Lower leg skin (tissue), 4 donors: ENCODE data around the gene GPC6. TPM values are rescaled to one million over a fixed set of nuclear protein-coding genes. Genes with fewer than 3 reads are reported as not detected.
A peak's percentile ranks its signal among the peaks of the same experiment; 100 is the strongest.

Source experiments
- DNase-seq, 2 donors: peaks; one replicate each; pipeline ENCODE4 v3.0.0-alpha.2; 2019; ENCODE audit warnings: low spot score in 2 of 2
- H3K4me3 ChIP-seq: fragments of 200-600 bp; sonication (generic); 2 replicates; pipeline ENCODE4 v1.5.1; 2017; ENCODE audit warnings: mild to moderate bottlenecking, low read depth; ENCODE audit not compliant: poor library complexity, severe bottlenecking
- CTCF ChIP-seq, 3 donors: fragments of 450-650 bp; IDR thresholded peaks; one replicate each; pipeline ENCODE4 v1.5.1; 2016; ENCODE audit warnings: antibody characterized with exemption in 3 of 3, mild to moderate bottlenecking in 3 of 3, moderate library complexity in 2 of 3
- POLR2A ChIP-seq, 2 donors: fragments of 450-650 bp; IDR thresholded peaks; one replicate each; pipeline ENCODE4 v1.6.1; 2016 to 2017; ENCODE audit warnings: antibody characterized with exemption in 2 of 2, mild to moderate bottlenecking in 1 of 2, moderate library complexity in 1 of 2
- WGBS, 2 donors: methylation state at CpG; one replicate each; pipeline ENCODE4 v1.1.5; 2018; 5-methylcytosine and 5-hydroxymethylcytosine counted together
- intact Hi-C: fragments of 100-400 bp; cut with DNase I; formaldehyde crosslinking; loops from one replicate; pipeline ENCODE4 v1.15.0; 2023; ENCODE audit warnings: low total_unique reads
- total RNA-seq, 4 donors: library from RNA; depleted of rRNA; stranded (reverse); fragments of >200 nt; gene quantifications; one replicate each; pipeline ENCODE4 v1.1.0, GENCODE V29; 2016

Gene GPC6
- total RNA-seq, 4 donors from 2014 or later, result 1.4 to 5.2 (median 2.5) TPM

DNA sequence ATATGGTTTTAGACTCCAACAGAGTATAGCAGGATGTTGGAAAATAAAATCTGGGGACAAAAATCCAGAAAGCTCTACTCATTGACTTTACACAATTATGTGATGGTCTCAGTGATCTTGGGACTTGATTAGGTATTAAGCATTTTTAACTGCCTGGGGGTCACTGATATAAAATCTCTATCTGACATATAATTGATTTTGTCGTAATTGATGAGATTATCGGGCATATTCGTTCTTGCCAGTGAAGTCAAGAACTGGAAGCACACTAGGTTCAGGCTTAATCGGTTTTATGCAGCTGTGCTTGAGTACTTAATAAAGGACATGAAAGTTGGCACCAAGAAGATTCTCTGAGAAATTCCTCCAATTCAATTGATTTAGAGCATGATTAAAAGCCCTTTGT, 862.1 kb downstream of the GPC6 start:
- no peak overlapping the region for H3K4me3 ChIP-seq
- no peak for TF ChIP-seq POLR2A (IDR thresholded peaks at IDR 0.05)
- TF ChIP-seq CTCF (IDR thresholded peaks at IDR 0.05), result no peak
- 32 to 70% methylated on average over 4 of the region's 4 CpGs for WGBS, 2 donors
- intact Hi-C loops, result no loop called here
- no peak for DNase-seq

DNA sequence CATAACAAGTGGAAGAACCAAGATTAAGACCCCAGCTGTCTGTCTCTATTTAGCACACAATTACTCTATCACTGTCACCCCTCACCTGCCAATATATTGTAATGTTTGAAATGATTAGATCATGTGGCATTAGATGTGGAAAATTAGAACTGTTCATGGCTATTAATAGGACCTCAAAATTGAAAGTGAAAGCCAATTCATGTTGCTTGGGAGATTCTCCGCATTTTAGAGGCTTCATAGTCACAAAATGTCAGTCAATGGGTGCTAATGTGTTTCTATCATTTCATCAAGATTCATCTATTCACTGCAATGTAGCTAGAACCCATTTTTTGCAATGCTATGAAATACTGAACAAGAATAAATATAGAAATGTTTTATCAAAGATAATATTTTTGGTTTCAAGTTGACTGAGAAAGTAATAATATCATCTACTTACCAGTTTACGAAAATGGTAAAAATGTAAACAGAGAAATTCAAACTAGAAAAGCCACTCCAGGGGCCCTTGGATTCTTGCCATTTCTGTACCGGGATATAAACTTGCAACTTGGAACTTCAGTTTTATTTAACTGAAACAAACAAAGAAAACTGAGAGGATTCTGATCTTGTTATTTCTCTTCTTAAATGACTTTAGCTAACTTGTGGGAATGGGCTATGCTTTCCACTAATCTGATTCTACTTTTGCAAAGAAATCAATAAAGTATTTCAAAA, 864.3 kb downstream of the GPC6 start:
- H3K4me3 ChIP-seq, result no peak overlapping the region
- WGBS, 2 donors, result 44 to 55% methylated on average over 3 of the region's 3 CpGs
- no peak for TF ChIP-seq CTCF (IDR thresholded peaks at IDR 0.05)
- no peak for TF ChIP-seq POLR2A (IDR thresholded peaks at IDR 0.05)
- intact Hi-C loops, result no loop called here
- no peak for DNase-seq

GRCh38 chr13:94093652-94094315, 867.2 kb downstream of the GPC6 start:
- no peak for TF ChIP-seq CTCF (IDR thresholded peaks at IDR 0.05)
- TF ChIP-seq POLR2A (IDR thresholded peaks at IDR 0.05), result no peak
- intact Hi-C loops, result no loop called here
- 71 to 75% methylated on average over 2 of the region's 2 CpGs for WGBS, 2 donors
- no peak for DNase-seq
- H3K4me3 ChIP-seq, result no peak overlapping the region

DNA sequence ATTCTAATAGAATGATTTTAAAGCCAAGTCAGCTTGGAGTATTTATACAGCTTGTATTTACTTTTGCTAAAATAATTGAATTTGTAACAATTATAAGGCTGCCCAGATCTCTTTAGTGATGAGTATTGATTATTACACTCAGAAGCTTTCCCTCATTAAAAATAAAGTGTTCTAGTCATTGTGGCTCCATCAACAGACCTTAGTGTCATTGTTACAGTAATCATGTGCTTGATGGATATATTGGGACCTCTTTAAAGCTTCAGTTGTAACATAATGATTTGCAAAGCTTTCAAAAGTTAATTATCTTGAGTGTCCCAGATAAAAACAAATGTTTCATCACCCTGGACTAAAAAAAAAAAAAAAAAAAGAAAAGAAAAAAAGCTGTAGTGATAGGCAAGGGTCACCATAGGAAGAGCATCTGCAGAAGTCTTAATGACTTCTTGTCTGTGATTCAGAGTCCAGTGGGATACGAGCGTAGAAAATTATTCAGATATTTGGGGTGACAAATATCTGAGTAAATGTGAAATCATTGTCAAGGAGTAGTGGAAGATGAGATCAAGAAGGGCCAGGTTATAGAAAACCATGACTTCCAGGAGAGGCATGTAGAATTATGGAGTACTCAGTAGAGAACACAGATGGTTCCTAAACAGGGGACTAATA, 883.2 kb downstream of the GPC6 start:
- intact Hi-C loops, result no loop called here
- no peak for TF ChIP-seq POLR2A (IDR thresholded peaks at IDR 0.05)
- TF ChIP-seq CTCF (IDR thresholded peaks at IDR 0.05), result no peak
- 91 to 96% methylated on average over 2 of the region's 2 CpGs for WGBS, 2 donors
- no peak for DNase-seq
- no peak overlapping the region for H3K4me3 ChIP-seq

- intact Hi-C loops, result no loop called here
- H3K4me3 ChIP-seq, result no peak overlapping the region
- DNase-seq, result peak in 1 of 2 donors; percentile 26
- TF ChIP-seq POLR2A (IDR thresholded peaks at IDR 0.05) (no peak), CTCF (IDR thresholded peaks at IDR 0.05) (no peak)
- WGBS, 2 donors, result 49 to 52% methylated on average over 3 of the region's 3 CpGs
Measured at GRCh38 chr13:94112227-94112626, 885.6 kb downstream of the GPC6 start.
